Fibroblast of peridontal ligament (primary cell): ENCODE results near the gene LAMB3.
A peak's percentile ranks its signal among the peaks of the same experiment; 100 is the strongest.

Experiments used
- DNase-seq: peaks from one replicate; pipeline ENCODE4 v3.0.0-alpha.2; 2010; ENCODE audit errors: extremely low read depth

Gene LAMB3

GRCh38 chr1:209618756-209619420 is 33.3 kb downstream of the LAMB3 start:
- DNase-seq: no peak

GRCh38 chr1:209618291-209618690 is 33.9 kb downstream of the LAMB3 start:
- no peak for DNase-seq

GRCh38 chr1:209617755-209618154 is 34.5 kb downstream of the LAMB3 start:
- DNase-seq: no peak

- no peak for DNase-seq
Observed at GRCh38 chr1:209617047-209617673, 35.1 kb downstream of the LAMB3 start.

GRCh38 chr1:209616366-209617046 is 35.7 kb downstream of the LAMB3 start:
- no peak for DNase-seq

GRCh38 chr1:209614906-209615305 is 37.3 kb downstream of the LAMB3 start:
- DNase-seq: no peak

- DNase-seq: no peak
Observed at GRCh38 chr1:209614151-209614420, 38.1 kb downstream of the LAMB3 start.

GRCh38 chr1:209613400-209614150 is 38.6 kb downstream of the LAMB3 start:
- no peak for DNase-seq

- no peak for DNase-seq
Observed at GRCh38 chr1:209612646-209613399, 39.4 kb downstream of the LAMB3 start.

- no peak for DNase-seq
Observed at GRCh38 chr1:209611771-209612570, 40.3 kb downstream of the LAMB3 start.

- DNase-seq: no peak
Observed at GRCh38 chr1:209610631-209610905, 41.7 kb downstream of the LAMB3 start.

GRCh38 chr1:209609791-209610630 is 42.2 kb downstream of the LAMB3 start:
- no peak for DNase-seq

GRCh38 chr1:209609041-209609790 is 43.0 kb downstream of the LAMB3 start:
- DNase-seq: no peak

- no peak for DNase-seq
Observed at GRCh38 chr1:209607795-209608178, 44.4 kb downstream of the LAMB3 start.

- DNase-seq: no peak
Observed at GRCh38 chr1:209607102-209607794, 45.0 kb downstream of the LAMB3 start.

GRCh38 chr1:209603877-209604276 is 48.3 kb downstream of the LAMB3 start:
- DNase-seq: no peak

- DNase-seq: peak; percentile 62
Observed at GRCh38 chr1:209601809-209602657, 50.2 kb downstream of the LAMB3 start.

GRCh38 chr1:209600541-209600940 is 51.7 kb downstream of the LAMB3 start:
- no peak for DNase-seq
